ENCODE results near the gene FBN3.
"Not testable (repeated sequence)": the region's sequence is repeated elsewhere in the genome, so short reads cannot be mapped to it uniquely, and the experiment has no call there.

FBN3 gene

GRCh38 chr19:8046569-8047165 is 102.7 kb downstream of the FBN3 start:
- no peak for ATAC-seq

DNA sequence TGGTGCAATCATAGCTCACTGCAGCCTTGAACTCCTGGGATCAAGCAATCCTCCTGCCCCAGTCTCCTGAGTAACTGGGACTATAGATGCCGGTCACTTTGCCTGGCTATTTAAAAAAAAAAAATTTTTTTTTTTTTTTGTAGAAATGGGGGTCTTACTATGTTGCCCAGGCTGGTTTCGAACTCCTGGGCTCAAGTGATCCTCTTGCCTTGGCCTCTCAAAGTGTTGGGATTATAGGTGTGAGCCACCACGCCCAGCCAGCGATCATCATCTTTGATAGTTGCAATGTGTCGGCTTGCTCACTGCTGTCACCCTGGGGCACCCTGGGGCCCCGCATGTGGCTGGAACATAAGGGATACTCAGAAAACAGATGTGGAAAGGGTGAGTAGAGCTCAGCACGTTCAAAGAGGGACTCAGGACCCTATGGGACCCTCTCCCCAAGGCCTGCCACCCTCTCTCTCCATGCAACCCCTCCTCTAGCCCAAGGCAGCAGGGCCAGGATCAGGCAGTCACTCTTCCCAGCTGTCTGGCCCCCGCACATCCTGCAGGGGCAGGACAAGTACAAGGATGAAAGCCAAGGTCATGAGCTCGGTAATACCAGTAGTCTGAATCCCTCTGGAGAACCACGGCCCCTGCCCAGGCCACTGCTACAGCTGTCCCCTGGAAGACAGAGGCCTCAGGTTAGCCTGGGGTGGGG is 103.4 kb downstream of the FBN3 start:
- no peak for ATAC-seq

- no peak for ATAC-seq
These were observed 105.4 kb downstream of the FBN3 start for GRCh38 chr19:8044018-8044417.

GRCh38 chr19:8042900-8043299 is 106.5 kb downstream of the FBN3 start:
- no peak for ATAC-seq

- no peak for ATAC-seq
These were observed 107.9 kb downstream of the FBN3 start for GRCh38 chr19:8041531-8041931.

GRCh38 chr19:8039231-8039630 is 110.2 kb downstream of the FBN3 start:
- no peak for ATAC-seq

GRCh38 chr19:8038815-8039214 is 110.6 kb downstream of the FBN3 start:
- no peak for ATAC-seq

- no peak for ATAC-seq
These were observed 112.8 kb downstream of the FBN3 start for GRCh38 chr19:8036434-8037099.

- ATAC-seq = no peak
These were observed 115.2 kb downstream of the FBN3 start for GRCh38 chr19:8034178-8034525.

DNA sequence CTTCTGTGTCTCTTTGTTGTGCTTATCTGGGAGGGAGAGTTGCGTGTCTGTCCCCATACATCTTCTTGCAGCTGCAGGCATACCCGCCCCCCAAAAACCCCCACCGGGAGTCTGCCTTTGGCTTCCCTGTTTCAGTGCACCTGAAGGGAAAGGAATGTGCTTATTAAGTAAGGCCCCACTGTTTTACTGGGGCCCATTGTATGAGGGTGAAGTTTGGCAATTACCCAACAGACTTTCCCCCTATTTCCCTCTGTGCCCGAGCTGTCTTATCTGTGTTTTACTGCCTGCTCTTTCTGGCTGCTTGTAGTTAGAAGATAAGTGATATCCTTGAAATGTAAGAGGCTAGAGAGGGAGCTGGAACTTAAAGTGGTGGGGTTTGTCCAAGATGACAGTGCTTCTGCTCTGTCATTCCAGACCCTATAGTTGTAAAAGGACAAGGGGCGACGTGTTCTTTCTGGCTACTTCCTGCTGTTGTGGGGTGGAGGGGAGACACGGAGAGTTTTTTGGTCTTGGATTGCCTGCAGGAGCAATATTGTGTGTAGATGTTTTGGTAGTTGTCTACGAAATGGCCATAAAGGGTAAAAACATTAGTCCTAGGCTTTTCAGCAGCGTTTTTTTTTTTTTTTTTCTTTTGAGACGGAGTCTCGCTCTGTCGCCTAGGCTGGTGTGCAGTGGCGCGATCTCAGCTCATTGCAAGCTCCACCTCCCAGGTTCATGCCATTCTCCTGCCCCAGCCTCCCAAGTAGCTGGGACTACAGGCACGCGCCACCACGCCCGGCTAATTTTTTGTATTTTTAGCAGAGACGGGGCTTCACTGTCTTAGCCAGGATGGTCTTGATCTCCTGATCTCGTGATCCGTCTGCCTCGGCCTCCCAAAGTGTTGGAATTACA is 115.9 kb downstream of the FBN3 start:
- not testable (repeated sequence) for ATAC-seq

DNA sequence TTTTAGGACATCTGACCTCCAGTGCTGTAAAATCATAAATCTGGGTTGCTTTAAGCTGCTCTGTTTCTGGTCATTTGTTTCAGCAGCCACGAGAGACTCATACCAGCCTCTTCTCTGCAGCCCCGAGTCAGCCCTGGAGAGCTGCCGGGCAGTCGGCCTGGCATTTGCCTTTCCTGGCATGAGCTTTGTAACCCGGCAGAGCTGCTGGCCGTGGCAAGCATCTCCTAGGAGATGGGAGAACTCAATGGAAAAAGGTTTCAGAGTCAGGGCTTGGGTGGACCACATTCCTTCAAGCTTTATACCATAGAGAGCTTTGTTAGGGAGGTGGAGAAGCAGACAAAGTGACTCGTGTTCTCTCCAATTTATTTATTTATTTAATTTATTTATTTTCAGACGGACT is 118.4 kb downstream of the FBN3 start:
- no peak for ATAC-seq

DNA sequence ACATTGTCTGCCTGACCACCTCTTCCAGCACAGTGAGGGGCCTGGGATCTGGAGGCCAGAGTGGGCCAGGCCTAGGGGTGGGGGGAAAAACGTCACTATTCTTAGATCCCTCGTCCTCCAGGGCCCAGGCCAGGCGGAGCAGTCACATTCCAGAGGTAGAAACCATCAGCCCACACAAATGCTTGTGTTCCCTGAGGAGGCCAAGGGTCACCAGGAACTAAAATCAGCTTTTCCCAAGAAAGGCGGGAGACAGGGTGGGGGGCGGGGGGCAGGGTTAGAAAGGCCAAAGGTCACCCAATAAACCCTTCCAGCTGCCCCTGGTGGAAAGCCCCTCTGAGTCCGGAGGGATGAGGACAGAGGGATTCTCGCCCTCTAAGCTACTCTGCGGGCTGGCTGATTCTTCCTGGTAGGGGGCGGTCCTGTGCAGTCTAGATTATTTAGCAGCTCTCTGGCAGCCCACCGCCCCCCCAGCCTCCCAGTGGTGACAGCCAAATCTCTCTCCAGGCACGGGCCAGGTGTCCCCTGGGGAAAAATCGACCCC is 120.4 kb downstream of the FBN3 start:
- ATAC-seq = no peak

DNA sequence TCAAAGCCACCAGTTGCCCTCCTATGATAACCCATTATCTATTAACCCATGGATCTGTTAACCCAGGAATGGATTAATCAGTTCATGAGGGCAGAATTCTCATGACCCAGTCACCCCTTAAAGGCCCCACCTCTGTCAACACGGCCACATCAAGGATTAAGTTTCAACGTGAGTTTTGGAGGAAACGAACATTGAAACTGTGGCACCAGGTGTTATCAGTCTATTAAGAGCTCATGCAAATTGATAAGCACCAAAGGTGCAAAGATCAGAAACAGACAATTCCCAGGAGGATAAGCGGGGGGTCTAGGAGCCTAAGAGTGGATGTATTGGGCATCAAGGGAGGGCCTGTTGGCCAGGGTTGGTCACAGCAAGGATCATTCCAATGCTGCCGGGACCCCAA is 124.1 kb downstream of the FBN3 start:
- ATAC-seq = no peak

GRCh38 chr19:8024256-8024655 is 125.1 kb downstream of the FBN3 start:
- ATAC-seq = not testable (repeated sequence)

- no peak for ATAC-seq
These were observed 126.0 kb downstream of the FBN3 start for GRCh38 chr19:8023371-8023770.

GRCh38 chr19:8022275-8022674 is 127.1 kb downstream of the FBN3 start:
- no peak for ATAC-seq

DNA sequence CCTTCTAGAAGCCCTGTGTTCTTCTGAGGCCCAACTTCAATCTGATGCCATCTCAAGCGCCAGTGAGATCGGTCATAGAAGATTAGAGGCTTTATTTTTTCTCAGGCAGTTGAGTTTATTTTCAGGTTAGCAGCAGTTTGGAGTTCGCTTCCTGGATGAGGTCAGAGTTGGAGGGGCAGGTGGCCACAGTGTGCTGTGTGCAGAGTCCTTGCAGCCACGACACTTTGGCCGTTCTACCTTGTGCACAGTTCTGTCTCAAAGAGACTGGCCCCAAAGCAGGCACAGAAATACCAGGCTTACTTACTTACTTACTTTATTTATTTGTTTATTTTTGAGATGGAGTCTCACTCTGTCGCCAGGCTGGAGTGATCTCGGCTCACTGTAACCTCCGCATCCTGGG is 128.0 kb downstream of the FBN3 start:
- no peak for ATAC-seq

DNA sequence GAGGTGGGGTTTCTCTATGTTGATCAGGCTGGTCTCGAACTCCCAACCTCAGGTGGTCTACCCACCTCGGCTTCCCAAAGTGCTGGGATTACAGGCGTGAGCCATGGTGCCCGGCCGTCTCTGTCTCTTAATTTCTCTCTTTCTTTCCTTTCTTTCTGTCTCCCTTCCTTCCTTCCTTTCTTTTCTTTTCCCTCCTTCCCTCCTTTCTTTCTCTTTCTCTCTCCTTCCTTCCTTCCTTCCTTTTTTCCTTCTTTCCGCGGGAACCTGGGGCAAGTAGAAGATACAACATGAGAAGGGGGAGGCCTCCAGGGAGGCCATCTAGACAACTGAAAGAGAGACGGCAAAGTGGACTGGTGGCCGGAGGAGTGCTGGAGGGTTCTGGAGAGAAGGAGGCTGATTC is 128.7 kb downstream of the FBN3 start:
- ATAC-seq = no peak

DNA sequence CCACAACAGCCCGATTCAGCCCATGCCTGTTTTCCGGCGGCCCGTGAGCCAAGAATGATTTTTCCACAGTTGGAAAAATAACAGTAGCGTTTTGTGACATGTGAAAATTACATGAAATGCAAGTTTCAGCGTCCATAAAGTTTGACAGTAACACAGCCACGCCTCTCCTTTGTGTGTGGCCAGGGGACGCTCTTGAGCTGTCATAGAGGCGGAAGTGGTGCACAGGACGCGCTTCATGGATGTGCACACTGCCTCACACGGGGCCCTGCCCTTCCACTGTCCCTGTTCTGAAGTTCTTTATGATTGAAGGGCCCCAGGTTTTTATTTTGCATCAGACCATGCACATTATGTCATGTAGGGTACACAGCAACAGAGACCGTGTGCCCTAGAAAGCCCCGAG is 131.6 kb downstream of the FBN3 start:
- ATAC-seq = peak; percentile 58 to 79
